Endometrial microvascular endothelial cells (primary cell): ENCODE results near the gene NAGPA. TPM values are rescaled to one million over a fixed set of nuclear protein-coding genes. Genes with fewer than 3 reads are reported as not detected.

Experiments
- in situ Hi-C: cut with HindIII; loops from 2 replicates; pipeline ENCODE4 v1.10.0; 2017; ENCODE audit warnings: low sequenced_read_pairs, low pct_unique_long_range_greater_than_20kb; ENCODE audit errors: inconsistent ontology term
- total RNA-seq: library from RNA; depleted of rRNA; stranded (reverse); fragments of >200 nt; gene quantifications from one replicate; pipeline ENCODE4 v1.2.3, GENCODE V29; 2015; ENCODE audit errors: inconsistent ontology term

Gene NAGPA
- total RNA-seq, 1 donor from 2014 or later: 40.3 TPM

- in situ Hi-C loops: no loop called here
Observed at GRCh38 chr16:5034167-5034523, 410 bp upstream of the NAGPA start.

- in situ Hi-C loops: no loop called here
Observed at GRCh38 chr16:5032748-5033167, 977 bp downstream of the NAGPA start.

- in situ Hi-C loops: no loop called here
Observed at GRCh38 chr16:5031601-5032000, 2.1 kb downstream of the NAGPA start.

- in situ Hi-C loops: no loop called here
Observed at GRCh38 chr16:5030251-5030870, 3.4 kb downstream of the NAGPA start.

- in situ Hi-C loops: no loop called here
Observed at GRCh38 chr16:5028950-5029475, 4.7 kb downstream of the NAGPA start.

GRCh38 chr16:5027575-5028235 lies 6.0 kb downstream of the NAGPA start:
- in situ Hi-C loops: no loop called here

GRCh38 chr16:5027086-5027485 lies 6.6 kb downstream of the NAGPA start:
- in situ Hi-C loops: no loop called here

- in situ Hi-C loops: no loop called here
Observed at GRCh38 chr16:5026664-5027063, 7.1 kb downstream of the NAGPA start.

- in situ Hi-C loops: no loop called here
Observed at GRCh38 chr16:5025171-5025632, 8.5 kb downstream of the NAGPA start.

GRCh38 chr16:5024632-5025031 lies 9.1 kb downstream of the NAGPA start:
- in situ Hi-C loops: no loop called here

- in situ Hi-C loops: no loop called here
Observed at GRCh38 chr16:5022521-5022920, 11.2 kb downstream of the NAGPA start.

GRCh38 chr16:5020551-5020950 lies 13.2 kb downstream of the NAGPA start:
- in situ Hi-C loops: no loop called here

GRCh38 chr16:5019775-5020174 lies 14.0 kb downstream of the NAGPA start:
- in situ Hi-C loops: no loop called here

GRCh38 chr16:5018793-5019192 lies 14.9 kb downstream of the NAGPA start:
- in situ Hi-C loops: no loop called here

GRCh38 chr16:5017678-5017969 lies 16.1 kb downstream of the NAGPA start:
- in situ Hi-C loops: no loop called here

- in situ Hi-C loops: no loop called here
Observed at GRCh38 chr16:5016967-5017677, 16.6 kb downstream of the NAGPA start.

- in situ Hi-C loops: no loop called here
Observed at GRCh38 chr16:5015887-5016286, 17.8 kb downstream of the NAGPA start.

GRCh38 chr16:5015351-5015750 lies 18.4 kb downstream of the NAGPA start:
- in situ Hi-C loops: no loop called here

- in situ Hi-C loops: no loop called here
Observed at GRCh38 chr16:5012887-5013286, 20.8 kb downstream of the NAGPA start.

GRCh38 chr16:5011637-5012036 lies 22.1 kb downstream of the NAGPA start:
- in situ Hi-C loops: no loop called here
